Skeletal muscle cell (primary cell): ENCODE data around the gene FARP2.
A peak's percentile ranks its signal among the peaks of the same experiment; 100 is the strongest.

Source experiments
- DNase-seq: peaks from one replicate; pipeline ENCODE4 v3.0.0-alpha.2; 2010; ENCODE audit warnings: low read depth
- H3K4me3 ChIP-seq: 2 replicates; pipeline ENCODE4 v1.5.1; 2011; ENCODE audit warnings: low read depth, mild to moderate bottlenecking, control low read depth, low read length, moderate library complexity

FARP2 gene

GRCh38 chr2:241321033-241321432 lies 35.1 kb upstream of the FARP2 start:
- DNase-seq = no peak
- H3K4me3 ChIP-seq = no peak overlapping the region

- H3K4me3 ChIP-seq = no peak overlapping the region
- no peak for DNase-seq
Observed at GRCh38 chr2:241321886-241322285, 34.2 kb upstream of the FARP2 start.

- no peak overlapping the region for H3K4me3 ChIP-seq
Observed at GRCh38 chr2:241323778-241324177, 32.3 kb upstream of the FARP2 start.

GRCh38 chr2:241324775-241325174 lies 31.3 kb upstream of the FARP2 start:
- H3K4me3 ChIP-seq = no peak overlapping the region
- no peak for DNase-seq

More at GRCh38 chr2:241323778-241324177, 32.3 kb upstream of the FARP2 start:
- DNase-seq = no peak

GRCh38 chr2:241325257-241325656 lies 30.8 kb upstream of the FARP2 start:
- DNase-seq = no peak
- no peak overlapping the region for H3K4me3 ChIP-seq

GRCh38 chr2:241329669-241330615 lies 26.1 kb upstream of the FARP2 start:
- no peak for DNase-seq
- H3K4me3 ChIP-seq = no peak overlapping the region

GRCh38 chr2:241330616-241330981 lies 25.5 kb upstream of the FARP2 start:
- H3K4me3 ChIP-seq = no peak overlapping the region
- no peak for DNase-seq

GRCh38 chr2:241334813-241335212 lies 21.3 kb upstream of the FARP2 start:
- no peak overlapping the region for H3K4me3 ChIP-seq
- DNase-seq = no peak

GRCh38 chr2:241339839-241340630 lies 16.1 kb upstream of the FARP2 start:
- H3K4me3 ChIP-seq = no peak overlapping the region
- no peak for DNase-seq

GRCh38 chr2:241340631-241341163 lies 15.4 kb upstream of the FARP2 start:
- no peak overlapping the region for H3K4me3 ChIP-seq
- no peak for DNase-seq

- DNase-seq = no peak
- no peak overlapping the region for H3K4me3 ChIP-seq
Observed at GRCh38 chr2:241344925-241345651, 11.0 kb upstream of the FARP2 start.

GRCh38 chr2:241349941-241350340 lies 6.1 kb upstream of the FARP2 start:
- no peak for DNase-seq
- no peak overlapping the region for H3K4me3 ChIP-seq

GRCh38 chr2:241350530-241350877 lies 5.6 kb upstream of the FARP2 start:
- DNase-seq = no peak
- H3K4me3 ChIP-seq = no peak overlapping the region

GRCh38 chr2:241350878-241351639 lies 5.0 kb upstream of the FARP2 start:
- no peak overlapping the region for H3K4me3 ChIP-seq
- DNase-seq = no peak

- H3K4me3 ChIP-seq = no peak overlapping the region
- DNase-seq = no peak
Observed at GRCh38 chr2:241351640-241352031, 4.4 kb upstream of the FARP2 start.

- H3K4me3 ChIP-seq = no peak overlapping the region
- DNase-seq = no peak
Observed at GRCh38 chr2:241352227-241352626, 3.9 kb upstream of the FARP2 start.

GRCh38 chr2:241354668-241355658 lies 1.1 kb upstream of the FARP2 start:
- peak overlapping the region; percentile 27 for H3K4me3 ChIP-seq
- DNase-seq = peak; percentile 22

GRCh38 chr2:241356871-241357260 lies 781 bp downstream of the FARP2 start:
- no peak for DNase-seq
- H3K4me3 ChIP-seq = peak overlapping the region; percentile 89
